K562 (cell line): ENCODE measurements around the gene CYP11A1. TPM values are rescaled to one million over a fixed set of nuclear protein-coding genes. Genes with fewer than 3 reads are reported as not detected.

Source experiments
- ATAC-seq: fragments of 200-7000 bp; cut with Tn5 transposase; 3 replicates; pipeline ENCODE4 v1.9.1; 2020; ENCODE audit warnings: moderate library complexity
- BruUV-seq: library from RNA; stranded (reverse); fragments of 400-500 nt; replicated peaks from 2 replicates; lab custom pipeline; 2021; lab: Mats Ljungman, UMichigan
- CTCF ChIA-PET: fragments of 300-600 bp; formaldehyde crosslinking; extraction: SDS; loops from one replicate; lab custom pipeline; 2021; ENCODE audit warnings: low intra/inter-chr PET ratio; lab: Yijun Ruan, JAX
- POLR2A ChIA-PET: fragments of 300-600, 350-650 bp; sonication (Branson Sonifier 250); formaldehyde crosslinking; extraction: SDS; loops from one replicate; lab custom pipeline; 2021; ENCODE audit warnings: antibody characterized with exemption, inconsistent platforms; lab: Yijun Ruan, JAX
- DNase-seq, 4 experiments: peaks; one replicate each; pipeline versions ENCODE4 v3.0.0 to v3.0.0-alpha.2; 2011 to 2018; ENCODE audit warnings: low spot score in 3 of 4, mixed read lengths in 3 of 4; ENCODE audit errors: extremely low read depth in 1 of 4
- FAIRE-seq: peaks from 2 replicates; lab custom pipeline; 2011; peaks lifted over from hg19 to GRCh38; lab: Jason Lieb, UNC
- H2AFZ ChIP-seq: 2 replicates; pipeline ENCODE4 v1.6.0; 2011; ENCODE audit warnings: low read depth, low read length, control low read depth, inconsistent platforms
- H3K27ac ChIP-seq: fragments of 200-600 bp; 3 replicates; pipeline ENCODE4 v1.8.0; 2011; ENCODE audit warnings: low read depth, mild to moderate bottlenecking, control low read depth, inconsistent platforms, low read length, moderate library complexity, mixed read lengths; ENCODE audit errors: extremely low read depth
- H3K27me3 ChIP-seq, 2 experiments: fragments of 300-600 bp in 1 of 2; 2 replicates in 1 of 2; 3 replicates in 1 of 2; pipeline versions ENCODE4 v1.6.0 to v1.8.0; 2011; ENCODE audit warnings: inconsistent platforms in 2 of 2, low read length in 2 of 2, mild to moderate bottlenecking in 1 of 2, mixed read lengths in 1 of 2, moderate library complexity in 1 of 2; ENCODE audit not compliant: control insufficient read depth in 2 of 2, insufficient read depth in 2 of 2
- H3K36me3 ChIP-seq: fragments of 300-600 bp; 3 replicates; pipeline ENCODE4 v1.8.0; 2011; ENCODE audit warnings: mild to moderate bottlenecking, low read length, inconsistent platforms; ENCODE audit not compliant: control insufficient read depth, insufficient read depth
- H3K4me1 ChIP-seq, 2 experiments: fragments of 200-600 bp in 1 of 2; replicated peaks in 1 of 2; 2 replicates in 1 of 2; 3 replicates in 1 of 2; pipeline versions ENCODE4 v1.5.1 to v1.8.0; 2011; ENCODE audit warnings: inconsistent platforms in 2 of 2, low read length in 2 of 2, mild to moderate bottlenecking in 1 of 2, mixed read lengths in 1 of 2, moderate library complexity in 1 of 2; ENCODE audit not compliant: control insufficient read depth in 2 of 2, insufficient read depth in 2 of 2
- H3K4me2 ChIP-seq: 2 replicates; pipeline ENCODE4 v1.6.1; 2011; ENCODE audit warnings: low read length, control low read depth, inconsistent platforms, mixed read lengths; ENCODE audit not compliant: insufficient read depth
- H3K4me3 ChIP-seq: fragments of 200-600 bp; sonication (generic), shearing (Covaris generic); 2 replicates; pipeline ENCODE4 v1.5.1; 2016; ENCODE audit warnings: control low read depth, inconsistent platforms
- H3K79me2 ChIP-seq: fragments of 200-600 bp; 3 replicates; pipeline ENCODE4 v1.8.0; 2011; ENCODE audit warnings: low read length, inconsistent platforms; ENCODE audit not compliant: control insufficient read depth, insufficient read depth
- H3K9ac ChIP-seq, 2 experiments: 2 replicates each; pipeline versions ENCODE4 v1.6.0 to v1.6.1; 2011; ENCODE audit warnings: low read depth in 2 of 2, low read length in 2 of 2, control low read depth in 1 of 2, inconsistent platforms in 1 of 2, mild to moderate bottlenecking in 1 of 2, mixed read lengths in 1 of 2; ENCODE audit not compliant: insufficient read depth in 1 of 2
- H3K9me1 ChIP-seq: one replicate; pipeline ENCODE4 v1.6.0; 2011; ENCODE audit warnings: inconsistent platforms, mild to moderate bottlenecking, low read length, moderate library complexity; ENCODE audit not compliant: control insufficient read depth, insufficient read depth
- H3K9me3 ChIP-seq: replicated peaks from 2 replicates; pipeline ENCODE4 v1.5.1; 2011; ENCODE audit warnings: low read depth, low read length, inconsistent platforms; ENCODE audit not compliant: control insufficient read depth, insufficient read depth
- H4K20me1 ChIP-seq: replicated peaks from 2 replicates; pipeline ENCODE4 v1.6.1; 2011; ENCODE audit warnings: low read length, inconsistent platforms, mixed read lengths; ENCODE audit not compliant: control insufficient read depth, insufficient read depth
- CBX5 ChIP-seq: IDR thresholded peaks from 2 replicates; pipeline ENCODE4 v1.6.1; 2014; ENCODE audit warnings: low read depth, borderline replicate concordance
- E2F6 ChIP-seq, 2 experiments: IDR thresholded peaks; 2 replicates each; pipeline ENCODE4 v1.6.1; 2011; ENCODE audit warnings: borderline replicate concordance in 1 of 2, control low read depth in 1 of 2, low read depth in 1 of 2, low read length in 1 of 2, mild to moderate bottlenecking in 1 of 2, mixed read lengths in 1 of 2, moderate library complexity in 1 of 2; ENCODE audit not compliant: insufficient read depth in 1 of 2, insufficient read length in 1 of 2, poor library complexity in 1 of 2, severe bottlenecking in 1 of 2; ENCODE audit errors: extremely low read depth in 1 of 2
- FUS ChIP-seq: fragments of 200-400 bp; formaldehyde crosslinking; optimal IDR thresholded peaks from 2 replicates; pipeline ENCODE3; 2017; ENCODE audit warnings: low read depth, low read length
- GABPA ChIP-seq: fragments of 200-800 bp; sonication (Bioruptor generic); conservative IDR thresholded peaks from 2 replicates; pipeline ENCODE4 v1.6.1; 2016; ENCODE audit warnings: low read depth, missing genetic modification characterization, missing compliant biosample characterization
- SAFB ChIP-seq: fragments of 200-400 bp; formaldehyde crosslinking; IDR thresholded peaks from 2 replicates; pipeline ENCODE4 v1.6.1; 2017; ENCODE audit warnings: low read depth, low read length, borderline replicate concordance
- SMAD4 ChIP-seq: fragments of 250-450 bp; sonication (Bioruptor Pico); conservative IDR thresholded peaks from 2 replicates; pipeline ENCODE4 v1.8.0; 2021; ENCODE audit warnings: inconsistent platforms, mild to moderate bottlenecking, moderate library complexity
- THRAP3 ChIP-seq: fragments of 450-650 bp; IDR thresholded peaks from 2 replicates; pipeline ENCODE4 v1.6.1; 2016; ENCODE audit warnings: mild to moderate bottlenecking, inconsistent platforms, borderline replicate concordance
- TRIM25 ChIP-seq: fragments of 450-650 bp; IDR thresholded peaks from 2 replicates; pipeline ENCODE4 v1.7.0; 2016; ENCODE audit warnings: borderline replicate concordance
- ZNF507 ChIP-seq: conservative IDR thresholded peaks from 2 replicates; pipeline ENCODE4 v1.6.1; 2017; ENCODE audit warnings: missing genetic modification characterization, missing compliant biosample characterization
- WGBS: fragments of 100-300 bp; shearing (Covaris generic); methylation state at CpG from one replicate; pipeline ENCODE4 v1.1.6; 2016; ENCODE audit warnings: low coverage, mixed read lengths; ENCODE audit not compliant: insufficient coverage; ENCODE audit errors: missing lambda C conversion rate; 5-methylcytosine and 5-hydroxymethylcytosine counted together
- in situ Hi-C: fragments of 300-500 bp; cut with MboI; formaldehyde crosslinking; loops from 4 replicates; pipeline ENCODE4 v1.15.0; 2018; ENCODE audit warnings: inconsistent platforms, mixed read lengths
- intact Hi-C: fragments of 100-400 bp; cut with micrococcal nuclease; formaldehyde crosslinking; loops from 2 replicates; pipeline ENCODE4 v1.14.2; 2022
- polyA plus RNA-seq, 8 experiments: library from polyadenylated mRNA; depleted of rRNA in 4 of 8; stranded (reverse) in 5 of 8; unstranded in 3 of 8; fragments of >200 nt; fragmentation: Nextera tagmentation in 2 of 8; fragmentation: Illumina TruSeq in 1 of 8; extraction: Ambion mirVana in 2 of 8; extraction: Trizol in 1 of 8; gene quantifications; 2 replicates each; pipeline versions ENCODE4 v1.2.1 to v1.2.3, GENCODE V29; 2011 to 2014; ENCODE audit warnings: inconsistent platforms in 1 of 8, missing spikeins in 1 of 8
- total RNA-seq, 7 experiments: library from RNA; depleted of rRNA in 6 of 7; stranded (reverse); fragments of >200 nt in 6 of 7; fragmentation: Illumina TruSeq in 2 of 7; extraction: Trizol in 2 of 7; gene quantifications; 2 replicates each; pipeline versions ENCODE4 v1.2.1 to v1.2.3, GENCODE V29; 2011 to 2021; ENCODE audit warnings: low replicate concordance in 1 of 7

The CYP11A1 gene
- total and polyA plus RNA-seq, 9 of the 15 experiments (the other 6 are each of a cell fraction or from before 2014, with no cell fraction given), result 0.06 to 0.24 (median 0.10) TPM; not detected in 4

- H4K20me1 ChIP-seq, result no peaks in the 10 kb centered on the region
- H2AFZ ChIP-seq, result peak overlapping the region; percentile 65
- in situ Hi-C loops, result no loop called here
- no peaks in the 10 kb centered on the region for H3K9me1 ChIP-seq
- H3K9ac ChIP-seq, result no peak overlapping the region
- no TSS peak for BruUV-seq
- ATAC-seq, result no peak
- H3K9me3 ChIP-seq, result no peaks in the 10 kb centered on the region
- H3K27ac ChIP-seq, result no peak overlapping the region
- no peaks in the 10 kb centered on the region for H3K36me3 ChIP-seq
- H3K79me2 ChIP-seq, result no peaks in the 10 kb centered on the region
- H3K4me2 ChIP-seq, result peak overlapping the region; percentile 53
- ChIA-PET POLR2A (interaction anchor here (0.6 to 0.9 kb wide), 3 partner anchors 9 to 410 kb away, joined by 3 to 5 read pairs (median 3); no protein-coding TSS in a partner anchor), CTCF (interaction anchor here (0.6 kb wide), 1 partner anchor 31 kb away, joined by 3 read pairs; no protein-coding TSS in a partner anchor)
- 4% methylated on average over 10 of the region's 10 CpGs for WGBS
- intact Hi-C loops, result no loop called here
- peak in 2 of 4 experiments; percentile 31 to 37 for DNase-seq
- FAIRE-seq, result peak; percentile 65
- peaks cover 18 to 23% of the 10 kb centered on the region in 2 experiments for H3K4me1 ChIP-seq
- H3K27me3 ChIP-seq, result peaks cover 14 to 18% of the 10 kb centered on the region in 2 experiments; a peak in 3 of 5 replicates
- H3K4me3 ChIP-seq, result no peak overlapping the region
- TF ChIP-seq SAFB (no peak), FUS (no peak), THRAP3 (no peak), E2F6 (IDR thresholded peaks at IDR 0.05; ENCODE audit: borderline replicate concordance in 1 of 2, extremely low read depth in 1 of 2, insufficient read depth in 1 of 2, insufficient read length in 1 of 2, low read depth in 1 of 2, low read length in 1 of 2, poor library complexity in 1 of 2, severe bottlenecking in 1 of 2) (no peak), ZNF507 (tag) (no peak), GABPA (peak; percentile 73), SMAD4 (0 out of 2 replicates have a peak, but pooled peaks have one; percentile 25), CBX5 (no peak), TRIM25 (no peak)
Measured at GRCh38 chr15:74369084-74369745, 1.8 kb upstream of the CYP11A1 start.
